ENCODE data around the gene FGFRL1. TPM values are rescaled to one million over a fixed set of nuclear protein-coding genes. Genes with fewer than 3 reads are reported as not detected.
A peak's percentile ranks its signal among the peaks of the same experiment; 100 is the strongest.

The FGFRL1 gene
- polyA plus RNA-seq, 2 of the 4 experiments (the other 2 are of a cell fraction) = 4.7 to 11.2 TPM

GRCh38 chr4:1036976-1037810 is 25.8 kb downstream of the FGFRL1 start:
- ATAC-seq (peak in 1 of 2 experiments; percentile 8; a peak in 1 of 6 replicates), FAIRE-seq (no peak), DNase-seq (ENCODE audit: low read depth in 1 of 2, low spot score in 1 of 2) (no peak)
- 69% methylated on average over 7 of the region's 26 CpGs for WGBS (ENCODE audit: missing lambda C conversion rate)
- TF ChIP-seq POLR2AphosphoS2 (conservative IDR thresholded peaks at IDR 0.05; ENCODE audit: low read length) (no peak), MYC (IDR thresholded peaks at IDR 0.05; ENCODE audit: borderline replicate concordance, low read length) (no peak), ESRRA (IDR thresholded peaks at IDR 0.05; ENCODE audit: borderline replicate concordance, low read length) (no peak), CEBPB (IDR thresholded peaks at IDR 0.05) (no peak), RNF2 (IDR thresholded peaks at IDR 0.05; ENCODE audit: borderline replicate concordance, low read depth) (no peak), JUNB (IDR thresholded peaks at IDR 0.05) (no peak), KDM1A (IDR thresholded peaks at IDR 0.05; ENCODE audit: low read depth) (no peak), BCL3 (IDR thresholded peaks at IDR 0.05) (no peak), FOXS1 (CRISPR knock-in tag; IDR thresholded peaks at IDR 0.05) (no peak), JUN (IDR thresholded peaks at IDR 0.05) (no peak), PHF8 (IDR thresholded peaks at IDR 0.05; ENCODE audit: borderline replicate concordance, low read depth) (no peak), HOXA7 (CRISPR knock-in tag; IDR thresholded peaks at IDR 0.05) (no peak), EHF (CRISPR knock-in tag; IDR thresholded peaks at IDR 0.05) (no peak)
- no peak overlapping the region for H3K4me3 ChIP-seq
- H3K27ac ChIP-seq = peak overlapping the region in 1 of 2 experiments; percentile 50; a peak in 2 of 6 replicates
- ChIA-PET CTCF (interaction anchor here (1.2 kb wide), 1 partner anchor 50 kb away, joined by 3 read pairs; the partner anchor contains the start of gene IDUA), POLR2A (no interaction called here)
- no peaks in the 10 kb centered on the region for H3K9me3 ChIP-seq
- H3K4me1 ChIP-seq = peaks cover 27% of the 10 kb centered on the region
- no peak overlapping the region for H3K4me2 ChIP-seq

GRCh38 chr4:1038948-1039492 is 27.6 kb downstream of the FGFRL1 start:
- POLR2A ChIA-PET = no interaction called here
- 0 out of 3 replicates have a peak overlapping the region, but pooled peaks have one; percentile 21 for H3K4me2 ChIP-seq

More at GRCh38 chr4:1038948-1039492, 27.6 kb downstream of the FGFRL1 start:
- ATAC-seq (no peak), FAIRE-seq (no peak), DNase-seq (ENCODE audit: low read depth in 1 of 2, low spot score in 1 of 2) (no peak)
- TF ChIP-seq MYC (IDR thresholded peaks at IDR 0.05; ENCODE audit: borderline replicate concordance, low read length) = no peak
- no peak for TF ChIP-seq CBX8 (IDR thresholded peaks at IDR 0.05)
- no peak for TF ChIP-seq RAD21 (conservative IDR thresholded peaks at IDR 0.05 in 1 of 2, IDR thresholded peaks at IDR 0.05 in 1 of 2)
- no peak for TF ChIP-seq PBX3 (IDR thresholded peaks at IDR 0.05)
- TF ChIP-seq NPAS2 (CRISPR knock-in tag; IDR thresholded peaks at IDR 0.05; ENCODE audit: borderline replicate concordance) = no peak
- no peak for TF ChIP-seq RFX5 (IDR thresholded peaks at IDR 0.05)
- no peak for TF ChIP-seq MAZ (IDR thresholded peaks at IDR 0.05; ENCODE audit: borderline replicate concordance, low read depth, low read length)
- no peak for TF ChIP-seq CBX2 (IDR thresholded peaks at IDR 0.05; ENCODE audit: borderline replicate concordance, low read depth)
- no peak for TF ChIP-seq HMGXB4 (CRISPR knock-in tag; IDR thresholded peaks at IDR 0.05; ENCODE audit: borderline replicate concordance)
- TF ChIP-seq SREBF2 (IDR thresholded peaks at IDR 0.05) = no peak
- no peak for TF ChIP-seq GATA3 (IDR thresholded peaks at IDR 0.05; ENCODE audit: borderline replicate concordance)
- TF ChIP-seq KDM5A (IDR thresholded peaks at IDR 0.05) = no peak
- TF ChIP-seq ZC3H11A (IDR thresholded peaks at IDR 0.05) = no peak
- Histone ChIP-seq H3K4me3 (no peak overlapping the region), H3K4me1 (peaks cover 43% of the 10 kb centered on the region), H3K9me3 (no peaks in the 10 kb centered on the region), H3K27ac (peak overlapping the region in 1 of 2 experiments; percentile 73; a peak in 3 of 6 replicates)
- 100% methylated on average over 1 of the region's 16 CpGs for WGBS (ENCODE audit: missing lambda C conversion rate)
- CTCF ChIA-PET = no interaction called here
